WTC11 (cell line): ENCODE data around the gene SDHA.
"Not testable (repeated sequence)": the region's sequence is repeated elsewhere in the genome, so short reads cannot be mapped to it uniquely, and the experiment has no call there.

Source experiments
- CTCF ChIP-seq: fragments of 200-600 bp; IDR thresholded peaks from 2 replicates; pipeline ENCODE4 v1.8.0; 2022; ENCODE audit warnings: antibody characterized with exemption
- ELF4 ChIP-seq: sonication (generic); formaldehyde crosslinking; IDR thresholded peaks from 2 replicates; pipeline ENCODE4 v1.8.1; 2022; ENCODE audit warnings: low read depth, mild to moderate bottlenecking, moderate library complexity, missing genetic modification reagents
- MAX ChIP-seq: sonication (generic); formaldehyde crosslinking; IDR thresholded peaks from 2 replicates; pipeline ENCODE4 v1.8.0; 2022; ENCODE audit warnings: mild to moderate bottlenecking, missing genetic modification reagents
- RORB ChIP-seq: fragments of 250-450 bp; sonication (Bioruptor Pico); IDR thresholded peaks from 2 replicates; pipeline ENCODE4 v1.9.0; 2021; ENCODE audit warnings: mild to moderate bottlenecking
- ZNF416 ChIP-seq: fragments of 250-450 bp; sonication (Bioruptor Pico); IDR thresholded peaks from 2 replicates; pipeline ENCODE4 v1.9.0; 2021; ENCODE audit warnings: mild to moderate bottlenecking, inconsistent platforms
- ZNF425 ChIP-seq: fragments of 250-450 bp; sonication (Bioruptor Pico); conservative IDR thresholded peaks from 2 replicates; pipeline ENCODE4 v1.9.0; 2021; ENCODE audit warnings: mild to moderate bottlenecking

- TF ChIP-seq ZNF425 (CRISPR knock-in tag); CTCF; MAX (CRISPR knock-in tag); ZNF416 (CRISPR knock-in tag); ELF4 (CRISPR knock-in tag); RORB (CRISPR knock-in tag): not testable (repeated sequence)
These were observed 25.7 kb downstream of the SDHA start for GRCh38 chr5:243683-244367.
